ENCODE measurements around the gene DNAH2. TPM values are rescaled to one million over a fixed set of nuclear protein-coding genes. Genes with fewer than 3 reads are reported as not detected.

Gene DNAH2
- total RNA-seq, 1 experiment from 2014 or later, result 2.0 TPM

DNA sequence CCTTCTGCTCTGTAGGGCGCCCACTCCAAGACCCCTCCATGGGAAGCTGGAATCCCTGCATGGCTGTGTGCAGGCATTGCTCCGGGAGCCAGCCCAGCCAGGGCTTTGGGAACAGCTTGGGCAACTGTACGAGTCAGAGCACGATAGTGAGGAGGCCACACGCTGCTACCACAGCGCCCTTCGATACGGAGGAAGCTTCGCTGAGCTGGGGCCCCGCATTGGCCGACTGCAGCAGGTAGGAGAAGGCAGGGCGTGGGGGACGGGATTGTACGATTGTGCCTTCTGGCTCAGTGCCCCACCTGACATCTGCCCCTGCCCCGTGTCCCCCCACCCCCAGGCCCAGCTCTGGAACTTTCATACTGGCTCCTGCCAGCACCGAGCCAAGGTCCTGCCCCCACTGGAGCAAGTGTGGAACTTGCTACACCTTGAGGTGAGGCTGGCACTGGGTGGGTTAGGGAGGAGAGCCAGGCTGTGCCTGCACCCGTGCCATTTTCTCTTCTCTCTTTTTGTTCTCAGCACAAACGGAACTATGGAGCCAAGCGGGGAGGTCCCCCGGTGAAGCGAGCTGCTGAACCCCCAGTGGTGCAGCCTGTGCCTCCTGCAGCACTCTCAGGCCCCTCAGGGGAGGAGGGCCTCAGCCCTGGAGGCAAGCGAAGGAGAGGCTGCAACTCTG is 128.7 kb downstream of the DNAH2 start:
- H3K9ac ChIP-seq (ENCODE audit: low read length), result no peak overlapping the region
- intact Hi-C loops (cut with micrococcal nuclease), result no loop called here
- no peak overlapping the region for H3K4me3 ChIP-seq (replicated peaks in 1 of 2; ENCODE audit: low read depth in 1 of 2, low read length in 2 of 2)
- ChIA-PET CTCF (no interaction called here), POLR2A (interaction anchor here (3.7 kb wide), 1 partner anchor 10 kb away, joined by 45 read pairs; the partner anchor contains the start of genes CYB5D1 and NAA38), RAD21 (ENCODE audit: low non-redundant PET in 1 of 2, low total read pairs in 2 of 2, uncharacterized antibody in 2 of 2, unreplicated experiment in 2 of 2) (interaction anchor here in 1 of 2 experiments (0.9 kb wide), 1 partner anchor 11 kb away, joined by 3 read pairs; no protein-coding TSS in a partner anchor)
- no peaks in the 10 kb centered on the region for H3K27me3 ChIP-seq (ENCODE audit: insufficient read depth, low read length)
- TF ChIP-seq YY1 (IDR thresholded peaks at IDR 0.05; ENCODE audit: extremely low read depth, insufficient replicate concordance, low read depth, low read length), result no peak
- no peak for TF ChIP-seq ZNF274 (IDR thresholded peaks at IDR 0.05; ENCODE audit: low read depth, low read length)
- no peak for TF ChIP-seq FOSL1 (IDR thresholded peaks at IDR 0.05; ENCODE audit: low read depth)
- no peak for TF ChIP-seq ELF1 (IDR thresholded peaks at IDR 0.05; ENCODE audit: borderline replicate concordance, low read depth)
- TF ChIP-seq EGR1 (IDR thresholded peaks at IDR 0.05; ENCODE audit: low read depth), result no peak
- TF ChIP-seq SP1 (IDR thresholded peaks at IDR 0.05; ENCODE audit: low read depth), result no peak
- TF ChIP-seq CEBPB (IDR thresholded peaks at IDR 0.05; ENCODE audit: low read depth), result no peak
- no peak for TF ChIP-seq EZH2 (IDR thresholded peaks at IDR 0.05)
- no peak for TF ChIP-seq ZFX (IDR thresholded peaks at IDR 0.05)
- no peak for TF ChIP-seq ATF3 (IDR thresholded peaks at IDR 0.05)
- no peak for TF ChIP-seq EZH2phosphoT487 (IDR thresholded peaks at IDR 0.05; ENCODE audit: borderline replicate concordance)
- TF ChIP-seq CTCF (IDR thresholded peaks at IDR 0.05 in 2 of 3, conservative IDR thresholded peaks at IDR 0.05 in 1 of 3; ENCODE audit: borderline replicate concordance in 1 of 3, insufficient read depth in 1 of 3, low read depth in 2 of 3, low read length in 2 of 3), result no peak
- TF ChIP-seq SRF (IDR thresholded peaks at IDR 0.05; ENCODE audit: low read depth), result no peak
- no peak for TF ChIP-seq POLR2AphosphoS5 (IDR thresholded peaks at IDR 0.05; ENCODE audit: low read depth, low read length)
- no peak for TF ChIP-seq RAD21 (IDR thresholded peaks at IDR 0.05; ENCODE audit: low read depth)
- no peak for TF ChIP-seq SIN3A (IDR thresholded peaks at IDR 0.05; ENCODE audit: low read depth)
- TF ChIP-seq POLR2A (IDR thresholded peaks at IDR 0.05; ENCODE audit: borderline replicate concordance, extremely low read depth, insufficient read depth, insufficient read length), result no peak
- no peak for TF ChIP-seq TCF7L2 (IDR thresholded peaks at IDR 0.05; ENCODE audit: borderline replicate concordance, extremely low read depth, insufficient read depth, insufficient read length)
- no peak for TF ChIP-seq MAX (IDR thresholded peaks at IDR 0.05)
- TF ChIP-seq, protein P1, sequence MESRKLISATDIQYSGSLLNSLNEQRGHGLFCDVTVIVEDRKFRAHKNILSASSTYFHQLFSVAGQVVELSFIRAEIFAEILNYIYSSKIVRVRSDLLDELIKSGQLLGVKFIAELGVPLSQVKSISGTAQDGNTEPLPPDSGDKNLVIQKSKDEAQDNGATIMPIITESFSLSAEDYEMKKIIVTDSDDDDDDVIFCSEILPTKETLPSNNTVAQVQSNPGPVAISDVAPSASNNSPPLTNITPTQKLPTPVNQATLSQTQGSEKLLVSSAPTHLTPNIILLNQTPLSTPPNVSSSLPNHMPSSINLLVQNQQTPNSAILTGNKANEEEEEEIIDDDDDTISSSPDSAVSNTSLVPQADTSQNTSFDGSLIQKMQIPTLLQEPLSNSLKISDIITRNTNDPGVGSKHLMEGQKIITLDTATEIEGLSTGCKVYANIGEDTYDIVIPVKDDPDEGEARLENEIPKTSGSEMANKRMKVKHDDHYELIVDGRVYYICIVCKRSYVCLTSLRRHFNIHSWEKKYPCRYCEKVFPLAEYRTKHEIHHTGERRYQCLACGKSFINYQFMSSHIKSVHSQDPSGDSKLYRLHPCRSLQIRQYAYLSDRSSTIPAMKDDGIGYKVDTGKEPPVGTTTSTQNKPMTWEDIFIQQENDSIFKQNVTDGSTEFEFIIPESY (IDR thresholded peaks at IDR 0.05; ENCODE audit: extremely low read depth, insufficient replicate concordance, low read length), result no peak
- no peaks in the 10 kb centered on the region for H3K9me2 ChIP-seq (ENCODE audit: insufficient read depth)
- no peaks in the 10 kb centered on the region for H4K20me1 ChIP-seq (ENCODE audit: insufficient read depth)
- BruUV-seq (replicated peaks), result no TSS peak
- DNase-seq (ENCODE audit: low read depth, low spot score) (no peak), ATAC-seq (no peak)
- H3K36me3 ChIP-seq (ENCODE audit: control insufficient read depth in 1 of 2, insufficient read depth in 2 of 2, low read length in 2 of 2), result peaks cover 15 to 31% of the 10 kb centered on the region in 2 experiments
- H3K4me1 ChIP-seq (ENCODE audit: control insufficient read depth in 1 of 2, insufficient read depth in 2 of 2, low read length in 2 of 2), result peaks cover 19 to 34% of the 10 kb centered on the region in 2 experiments
- peaks cover 70% of the 10 kb centered on the region for H3K79me2 ChIP-seq (ENCODE audit: insufficient read depth, low read length)
- no peak overlapping the region for H3K4me2 ChIP-seq (ENCODE audit: low read length)
- H3K27ac ChIP-seq (ENCODE audit: low read depth, low read length), result no peak overlapping the region
- no peaks in the 10 kb centered on the region for H3K9me3 ChIP-seq (ENCODE audit: control insufficient read depth in 1 of 2, insufficient read depth in 1 of 2, low read depth in 1 of 2, low read length in 2 of 2)
- H2AFZ ChIP-seq (ENCODE audit: low read depth, low read length, poor library complexity, severe bottlenecking), result no peak overlapping the region
